Right atrium auricular region (tissue), 2 donors: ENCODE results near the gene SCTR. TPM values are rescaled to one million over a fixed set of nuclear protein-coding genes. Genes with fewer than 3 reads are reported as not detected.
A peak's percentile ranks its signal among the peaks of the same experiment; 100 is the strongest.

Source experiments
- DNase-seq: peaks from one replicate; pipeline ENCODE4 v3.0.0-alpha.2; 2019; ENCODE audit warnings: low spot score
- H3K27ac ChIP-seq, 2 donors: fragments of 200-600 bp; sonication (generic); 1 replicate in 1 of 2; 2 replicates in 1 of 2; pipeline ENCODE4 v1.5.1; 2016 to 2019
- H3K27me3 ChIP-seq, 2 donors: fragments of 200-600 bp; sonication (generic); one replicate each; pipeline versions ENCODE4 v1.5.1 to v1.6.0; 2017 to 2019
- H3K36me3 ChIP-seq: fragments of 200-600 bp; sonication (generic); one replicate; pipeline ENCODE4 v1.5.1; 2016
- H3K4me1 ChIP-seq, 2 donors: fragments of 200-600 bp; sonication (generic); one replicate each; pipeline versions ENCODE4 v1.5.1 to v1.6.0; 2017 to 2019
- H3K4me3 ChIP-seq, 2 donors: fragments of 200-600 bp; sonication (generic); 1 replicate in 1 of 2; 2 replicates in 1 of 2; pipeline ENCODE4 v1.5.1; 2017 to 2019; ENCODE audit warnings: mild to moderate bottlenecking in 1 of 2, moderate library complexity in 1 of 2
- H3K9me3 ChIP-seq, 2 donors: fragments of 200-600 bp; sonication (generic); one replicate each; pipeline ENCODE4 v1.5.1; 2019
- total RNA-seq, 2 donors: library from RNA; depleted of rRNA; stranded (reverse); fragments of >200 nt; gene quantifications; one replicate each; pipeline ENCODE4 v1.1.0, GENCODE V29; 2016
- TF ChIP-seq, protein P1 (sequence below), 2 donors: fragments of 200-600 bp; sonication (generic); IDR thresholded peaks; one replicate each; pipeline ENCODE4 v1.5.1; 2019; ENCODE audit warnings: antibody characterized with exemption in 2 of 2

Gene SCTR
- total RNA-seq, 2 donors from 2014 or later: not detected

DNA sequence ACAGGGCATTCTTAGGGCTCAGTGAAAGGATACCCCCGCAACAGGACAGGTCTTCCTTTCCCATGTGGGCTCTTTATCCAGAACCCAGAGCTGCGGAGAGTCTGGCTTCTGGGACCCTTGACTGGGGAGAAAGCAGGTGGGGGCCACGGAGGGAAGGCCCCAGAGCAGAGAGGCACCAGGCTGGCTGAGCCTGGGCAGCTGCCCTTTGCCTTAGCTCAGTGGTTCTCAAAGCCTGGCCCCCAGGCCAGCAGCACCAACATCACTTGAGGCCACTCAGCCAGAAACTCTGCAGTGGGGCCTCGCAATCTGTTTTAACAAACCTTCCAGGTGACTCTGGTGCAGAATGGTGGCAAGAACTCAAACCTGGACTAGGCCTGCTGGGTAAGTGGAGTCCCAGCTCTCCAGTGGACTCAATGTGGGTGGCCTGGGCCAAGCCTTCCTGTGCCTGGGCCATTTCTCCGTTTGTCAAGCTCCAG is 94.2 kb downstream of the SCTR start:
- TF ChIP-seq, protein P1, sequence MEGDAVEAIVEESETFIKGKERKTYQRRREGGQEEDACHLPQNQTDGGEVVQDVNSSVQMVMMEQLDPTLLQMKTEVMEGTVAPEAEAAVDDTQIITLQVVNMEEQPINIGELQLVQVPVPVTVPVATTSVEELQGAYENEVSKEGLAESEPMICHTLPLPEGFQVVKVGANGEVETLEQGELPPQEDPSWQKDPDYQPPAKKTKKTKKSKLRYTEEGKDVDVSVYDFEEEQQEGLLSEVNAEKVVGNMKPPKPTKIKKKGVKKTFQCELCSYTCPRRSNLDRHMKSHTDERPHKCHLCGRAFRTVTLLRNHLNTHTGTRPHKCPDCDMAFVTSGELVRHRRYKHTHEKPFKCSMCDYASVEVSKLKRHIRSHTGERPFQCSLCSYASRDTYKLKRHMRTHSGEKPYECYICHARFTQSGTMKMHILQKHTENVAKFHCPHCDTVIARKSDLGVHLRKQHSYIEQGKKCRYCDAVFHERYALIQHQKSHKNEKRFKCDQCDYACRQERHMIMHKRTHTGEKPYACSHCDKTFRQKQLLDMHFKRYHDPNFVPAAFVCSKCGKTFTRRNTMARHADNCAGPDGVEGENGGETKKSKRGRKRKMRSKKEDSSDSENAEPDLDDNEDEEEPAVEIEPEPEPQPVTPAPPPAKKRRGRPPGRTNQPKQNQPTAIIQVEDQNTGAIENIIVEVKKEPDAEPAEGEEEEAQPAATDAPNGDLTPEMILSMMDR (IDR thresholded peaks at IDR 0.05): no peak
- Histone ChIP-seq H3K36me3 (no peaks in the 10 kb centered on the region), H3K4me1 (peaks cover 0 to 31% of the 10 kb centered on the region in 2 donors), H3K27ac (peak overlapping the region in 1 of 2 donors; percentile 36), H3K9me3 (no peaks in the 10 kb centered on the region), H3K27me3 (no peaks in the 10 kb centered on the region), H3K4me3 (no peak overlapping the region)
- DNase-seq: no peak

DNA sequence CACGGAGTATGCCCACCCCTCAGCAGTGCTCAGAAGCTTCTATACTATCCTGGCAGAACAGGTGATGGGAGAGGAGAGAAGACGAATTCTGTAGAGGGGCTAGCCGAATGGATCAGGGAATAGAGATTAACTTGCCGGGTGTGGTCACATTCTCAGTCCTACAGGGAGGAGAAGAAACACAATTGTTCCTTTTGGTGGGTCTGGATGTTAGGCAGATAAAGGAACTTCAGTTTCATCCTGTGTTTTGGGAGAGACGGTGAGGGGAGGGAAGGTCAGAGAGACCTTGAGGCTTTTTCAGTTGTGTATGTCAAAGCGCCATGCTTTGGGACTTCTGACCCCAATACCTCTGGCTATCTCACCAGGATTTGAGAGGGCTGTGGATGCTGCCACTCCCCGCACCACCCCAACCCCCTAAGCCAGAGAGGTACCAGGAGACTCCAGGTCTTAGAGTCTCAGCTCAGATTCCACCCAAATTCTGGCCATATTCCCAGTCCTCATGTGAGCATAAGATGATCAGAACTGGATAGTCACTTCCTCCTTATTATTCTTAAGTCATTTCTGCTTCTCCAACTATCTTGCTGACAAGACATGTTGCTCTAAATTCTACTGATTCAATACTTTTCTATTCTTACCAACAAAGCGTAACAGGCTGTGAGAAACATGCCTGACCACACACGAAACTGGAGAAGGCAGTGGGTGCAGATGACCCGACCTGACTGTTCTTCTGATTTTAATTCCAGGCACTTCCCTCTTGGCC is 94.9 kb downstream of the SCTR start:
- peak overlapping the region; percentile 21 to 36 for H3K27ac ChIP-seq
- TF ChIP-seq, protein P1 (IDR thresholded peaks at IDR 0.05): no peak
- H3K4me3 ChIP-seq: no peak overlapping the region
- H3K4me1 ChIP-seq: peaks cover 0 to 31% of the 10 kb centered on the region in 2 donors
- DNase-seq: no peak
- no peaks in the 10 kb centered on the region for H3K27me3 ChIP-seq
- no peaks in the 10 kb centered on the region for H3K36me3 ChIP-seq
- no peaks in the 10 kb centered on the region for H3K9me3 ChIP-seq

DNA sequence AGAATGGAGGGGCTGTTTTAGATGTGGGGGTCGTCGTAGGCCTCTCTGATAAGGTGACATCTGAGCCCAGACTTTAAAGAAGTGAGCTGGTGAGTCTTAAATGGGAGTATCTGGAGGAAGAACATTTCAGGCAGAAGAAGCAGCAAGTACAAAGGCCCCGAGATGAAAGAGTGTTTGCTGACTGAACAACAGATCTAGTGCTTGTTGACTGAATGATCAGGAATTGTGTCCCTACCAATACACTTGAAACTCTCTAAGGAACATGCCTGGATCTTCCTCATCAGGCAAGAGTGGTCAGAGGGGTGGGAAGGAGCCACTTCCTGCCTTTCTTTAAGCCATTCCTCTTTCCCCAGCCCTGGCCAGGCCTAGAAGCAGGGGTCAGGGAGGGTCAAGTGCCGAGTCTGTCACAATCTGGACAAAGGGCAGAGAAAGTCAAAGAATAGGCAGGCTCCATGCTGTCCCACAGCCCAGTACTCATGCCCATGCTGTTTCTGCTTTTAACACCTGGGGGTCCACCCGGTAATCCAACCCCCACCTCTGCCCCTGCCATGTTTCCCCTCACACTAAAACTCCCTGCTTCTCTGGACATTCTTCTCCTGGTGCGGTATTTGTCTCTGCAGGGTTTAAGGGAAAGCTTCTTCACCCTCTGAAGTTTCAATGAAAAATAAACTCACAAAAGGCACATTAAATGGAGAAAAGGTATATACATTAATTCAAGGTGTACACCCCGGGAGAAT is 95.6 kb downstream of the SCTR start:
- peak overlapping the region; percentile 21 to 24 for H3K27ac ChIP-seq
- peaks cover 0 to 31% of the 10 kb centered on the region in 2 donors for H3K4me1 ChIP-seq

DNA sequence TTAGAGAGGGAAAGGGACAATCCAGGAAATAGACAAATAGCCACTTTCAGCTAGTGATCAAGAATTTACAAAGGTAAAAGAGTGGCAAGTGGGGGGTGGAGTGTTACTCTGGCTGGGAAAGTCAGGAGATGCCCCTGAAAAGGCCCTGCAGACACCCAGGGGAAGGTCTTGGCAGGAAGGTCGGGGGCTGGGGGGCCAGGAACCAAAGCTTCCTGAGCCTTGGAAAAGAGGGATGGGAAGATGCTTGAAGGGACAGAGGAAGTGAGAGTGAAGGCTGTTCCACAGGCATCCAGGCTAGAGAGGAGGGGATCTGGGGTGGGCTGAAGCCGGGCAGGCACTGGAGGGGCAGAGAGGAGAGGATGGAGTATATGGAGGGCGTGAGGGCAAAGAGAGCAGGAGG is 96.5 kb downstream of the SCTR start:
- Histone ChIP-seq H3K4me1 (peaks cover 0 to 31% of the 10 kb centered on the region in 2 donors), H3K36me3 (no peaks in the 10 kb centered on the region), H3K9me3 (no peaks in the 10 kb centered on the region), H3K27me3 (no peaks in the 10 kb centered on the region), H3K27ac (no peak overlapping the region), H3K4me3 (no peak overlapping the region)
- DNase-seq: no peak
- TF ChIP-seq, protein P1 (IDR thresholded peaks at IDR 0.05): no peak

More for the DNA sequence above, 95.6 kb downstream of the SCTR start:
- Histone ChIP-seq H3K9me3 (no peaks in the 10 kb centered on the region), H3K27me3 (no peaks in the 10 kb centered on the region), H3K36me3 (no peaks in the 10 kb centered on the region), H3K4me3 (no peak overlapping the region)
- TF ChIP-seq, protein P1 (IDR thresholded peaks at IDR 0.05): no peak
- no peak for DNase-seq

DNA sequence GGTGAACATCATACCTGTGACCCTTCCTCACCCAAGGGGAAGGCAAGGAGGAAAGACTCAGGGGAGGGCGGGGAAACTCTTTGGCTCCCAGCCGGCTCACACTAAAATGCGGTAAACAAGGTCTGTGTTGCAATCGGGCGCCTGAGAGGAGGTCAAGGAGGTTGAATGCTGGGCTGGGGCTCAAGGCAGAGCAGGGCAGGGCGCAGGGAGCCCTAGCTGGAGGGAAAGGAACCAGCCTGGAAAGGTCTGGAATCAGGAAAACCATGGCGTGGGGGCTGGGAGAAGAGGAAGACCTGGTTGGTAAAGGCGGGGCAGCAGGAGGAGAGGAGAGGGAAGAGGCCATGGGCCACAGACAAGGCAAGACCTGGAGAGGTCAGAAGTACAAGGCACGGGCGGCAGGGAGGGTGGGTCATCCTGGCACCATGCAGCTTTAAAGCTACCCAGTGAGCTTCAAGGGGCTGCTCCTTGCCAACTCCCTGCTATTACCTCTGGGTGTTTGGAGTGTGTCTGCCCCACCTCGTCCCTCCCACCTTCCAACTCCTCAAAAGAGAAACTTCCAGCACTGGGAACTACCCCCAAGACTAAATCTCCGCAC is 97.4 kb downstream of the SCTR start:
- TF ChIP-seq, protein P1 (IDR thresholded peaks at IDR 0.05): no peak

More for the DNA sequence above, 97.4 kb downstream of the SCTR start:
- H3K27ac ChIP-seq: no peak overlapping the region
- no peaks in the 10 kb centered on the region for H3K36me3 ChIP-seq
- no peak overlapping the region for H3K4me3 ChIP-seq
- H3K4me1 ChIP-seq: peaks cover 0 to 25% of the 10 kb centered on the region in 2 donors
- H3K9me3 ChIP-seq: no peaks in the 10 kb centered on the region
- no peaks in the 10 kb centered on the region for H3K27me3 ChIP-seq
- DNase-seq: no peak
